ENCODE measurements around the gene KIR2DL1.
"Not testable (repeated sequence)": the region's sequence is repeated elsewhere in the genome, so short reads cannot be mapped to it uniquely, and the experiment has no call there.

Gene KIR2DL1

GRCh38 chr19:54731191-54731590 is 38.4 kb upstream of the KIR2DL1 start:
- DNase-seq (ENCODE audit: insufficient read length, low spot score) (no peak), FAIRE-seq (no peak)
- no peak for TF ChIP-seq CTCF (IDR thresholded peaks at IDR 0.05; ENCODE audit: insufficient read depth, missing control alignments)

GRCh38 chr19:54738306-54738705 is 31.3 kb upstream of the KIR2DL1 start, which contains the start of gene KIR2DL3:
TSS of gene KIR2DL3 (plus strand) at chr19:54738513. CDS start at chr19:54738546, 33 bp downstream.
- not testable (repeated sequence) for DNase-seq (ENCODE audit: insufficient read length, low spot score); FAIRE-seq

- FAIRE-seq (no peak), DNase-seq (ENCODE audit: insufficient read length, low spot score) (no peak)
- no peak for TF ChIP-seq CTCF (IDR thresholded peaks at IDR 0.05; ENCODE audit: insufficient read depth, missing control alignments)
Measured at GRCh38 chr19:54738715-54739114, 30.9 kb upstream of the KIR2DL1 start.

- no peak for FAIRE-seq
- TF ChIP-seq CTCF (IDR thresholded peaks at IDR 0.05; ENCODE audit: insufficient read depth, missing control alignments): no peak
- no peak for DNase-seq (ENCODE audit: insufficient read length, low spot score)
Measured at GRCh38 chr19:54739587-54740497, 29.8 kb upstream of the KIR2DL1 start.

GRCh38 chr19:54741950-54742349 is 27.6 kb upstream of the KIR2DL1 start:
- DNase-seq (ENCODE audit: insufficient read length, low spot score); FAIRE-seq: not testable (repeated sequence)

- FAIRE-seq; DNase-seq (ENCODE audit: insufficient read length, low spot score): not testable (repeated sequence)
Measured at GRCh38 chr19:54744080-54744479, 25.5 kb upstream of the KIR2DL1 start.

GRCh38 chr19:54747614-54748322 is 21.8 kb upstream of the KIR2DL1 start:
- not testable (repeated sequence) for DNase-seq (ENCODE audit: insufficient read length, low spot score); FAIRE-seq

- not testable (repeated sequence) for DNase-seq (ENCODE audit: insufficient read length, low spot score)
Measured at GRCh38 chr19:54750276-54750675, 19.3 kb upstream of the KIR2DL1 start.

GRCh38 chr19:54756204-54757110 is 13.1 kb upstream of the KIR2DL1 start:
- not testable (repeated sequence) for DNase-seq (ENCODE audit: insufficient read length, low spot score); FAIRE-seq

More at GRCh38 chr19:54750276-54750675, 19.3 kb upstream of the KIR2DL1 start:
- not testable (repeated sequence) for FAIRE-seq

- DNase-seq (ENCODE audit: insufficient read length, low spot score); FAIRE-seq: not testable (repeated sequence)
Measured at GRCh38 chr19:54758577-54758976, 11.0 kb upstream of the KIR2DL1 start.

GRCh38 chr19:54764219-54764618 is 5.4 kb upstream of the KIR2DL1 start:
- not testable (repeated sequence) for FAIRE-seq; DNase-seq (ENCODE audit: insufficient read length, low spot score)

GRCh38 chr19:54766464-54766863 is 3.1 kb upstream of the KIR2DL1 start:
- FAIRE-seq; DNase-seq (ENCODE audit: insufficient read length, low spot score): not testable (repeated sequence)

- not testable (repeated sequence) for DNase-seq (ENCODE audit: insufficient read length, low spot score); FAIRE-seq
Measured at GRCh38 chr19:54770511-54770910, 918 bp downstream of the KIR2DL1 start.

- DNase-seq (ENCODE audit: insufficient read length, low spot score); FAIRE-seq: not testable (repeated sequence)
Measured at GRCh38 chr19:54771018-54771960, 1.7 kb downstream of the KIR2DL1 start.
